Hindlimb muscle (tissue), 1 donor: ENCODE results near the gene RBM26. TPM values are rescaled to one million over a fixed set of nuclear protein-coding genes. Genes with fewer than 3 reads are reported as not detected.

Experiments used
- DNase-seq: peaks from one replicate; pipeline ENCODE4 v3.0.0-alpha.2; 2013
- polyA plus RNA-seq: library from polyadenylated mRNA; unstranded; fragments of 120-200 nt; gene quantifications from one replicate; pipeline ENCODE4 v1.2.1, GENCODE V29; 2013; ENCODE audit not compliant: insufficient read length

Gene RBM26
- polyA plus RNA-seq, 1 donor: 49.1 TPM

GRCh38 chr13:79423801-79424642 lies 18.0 kb upstream of the RBM26 start:
- peak; percentile 17 for DNase-seq

DNA sequence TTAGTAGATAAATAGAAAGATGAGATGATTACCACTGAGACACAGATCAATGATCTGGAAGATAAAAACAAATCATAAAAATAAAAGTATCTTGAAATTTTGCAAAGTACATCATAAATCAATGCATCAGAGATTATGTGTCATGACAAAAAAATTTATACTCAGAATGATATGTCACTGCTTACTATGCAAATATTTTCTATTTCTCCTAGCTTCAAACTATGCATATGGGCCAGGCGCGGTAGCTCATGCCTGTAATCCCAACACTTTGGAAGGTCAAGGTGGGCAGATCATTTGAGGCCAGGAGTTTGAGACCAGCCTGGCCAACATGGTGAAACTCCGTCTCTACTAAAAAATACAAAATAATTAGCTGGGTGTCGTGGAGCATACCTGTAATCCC lies 17.3 kb upstream of the RBM26 start:
- DNase-seq: no peak

DNA sequence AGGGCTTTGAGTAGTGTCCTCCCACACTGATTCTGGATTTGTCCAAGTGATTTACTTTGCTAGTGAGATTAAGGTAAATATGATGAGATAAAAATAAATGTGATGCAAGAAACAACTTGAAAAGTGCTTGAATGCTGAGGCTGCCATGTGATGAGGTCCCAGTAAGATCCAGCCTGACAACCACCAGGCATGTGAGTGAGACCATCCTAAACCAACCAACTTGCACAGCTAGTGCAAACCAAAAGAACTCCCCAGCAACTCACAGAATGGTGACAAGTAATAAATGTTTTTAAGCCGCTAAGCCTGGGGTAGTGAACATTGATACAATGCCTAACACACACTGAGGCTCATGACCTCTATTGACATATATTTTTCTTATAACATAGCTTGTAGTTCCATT lies 13.3 kb upstream of the RBM26 start:
- DNase-seq: no peak

GRCh38 chr13:79417741-79418140 lies 11.7 kb upstream of the RBM26 start:
- DNase-seq: no peak

DNA sequence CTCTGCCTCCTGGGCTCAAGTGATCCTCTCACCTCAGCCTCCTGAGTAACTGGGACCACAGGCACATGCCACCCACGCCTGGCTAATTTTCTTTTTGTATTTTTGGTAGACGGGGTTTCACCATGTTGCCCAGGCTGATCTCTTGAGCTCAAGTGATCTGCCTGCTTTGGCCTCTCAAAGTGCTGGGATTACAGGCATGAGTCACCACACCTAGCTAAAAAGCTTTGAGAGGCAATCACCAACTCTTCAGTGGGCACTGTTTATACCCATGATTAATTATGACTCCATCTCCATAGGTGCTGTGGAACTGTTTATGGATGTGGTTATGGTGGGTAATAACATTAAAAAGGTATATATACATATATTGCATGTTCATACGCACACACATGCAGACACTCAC lies 7.5 kb upstream of the RBM26 start:
- no peak for DNase-seq

- DNase-seq: no peak
Observed at GRCh38 chr13:79409828-79410227, 3.8 kb upstream of the RBM26 start.

DNA sequence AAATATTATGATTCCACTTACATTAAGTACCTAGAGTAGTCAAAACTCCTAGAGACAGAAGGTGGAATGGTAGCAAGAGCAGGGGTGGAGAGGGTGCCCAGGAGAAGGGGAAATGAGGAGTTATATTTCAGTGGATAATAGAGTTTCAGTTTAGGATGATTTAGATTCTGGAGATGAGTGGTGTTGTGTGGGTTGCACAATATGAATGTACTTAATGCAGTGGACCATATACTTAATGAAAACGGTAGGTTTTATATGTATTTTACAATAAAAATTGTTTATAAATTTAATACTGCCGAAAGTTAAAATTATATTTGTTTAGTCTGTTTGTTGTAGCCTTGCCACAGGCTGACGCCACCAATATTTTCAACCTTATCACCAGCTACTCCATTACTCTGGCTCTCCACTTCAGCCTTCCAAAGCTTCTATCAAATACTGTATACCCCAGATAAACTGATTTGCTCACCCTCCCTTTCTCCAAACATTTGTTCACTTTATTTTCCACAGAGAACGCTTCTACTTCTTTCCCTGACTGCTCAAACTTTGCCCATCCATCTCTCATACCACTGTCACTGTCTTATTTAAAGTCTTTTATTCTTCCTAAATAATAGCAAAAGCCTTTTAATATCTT lies 1.4 kb upstream of the RBM26 start:
- DNase-seq: no peak

DNA sequence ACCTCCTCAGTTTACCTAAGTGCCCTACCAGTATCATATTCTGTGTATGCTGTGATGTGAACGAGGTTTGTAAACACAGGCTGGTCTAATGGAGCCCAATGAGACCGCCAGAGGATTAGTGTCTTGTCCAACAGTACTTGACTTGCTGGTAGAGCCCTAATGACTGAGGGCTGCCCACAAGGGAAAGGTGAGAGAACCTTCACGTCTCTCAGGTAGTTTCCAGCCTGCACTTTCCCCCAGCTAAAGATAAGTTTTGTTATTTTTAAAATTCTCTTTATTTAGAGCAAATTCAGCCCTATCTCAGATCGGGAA lies 498 bp upstream of the RBM26 start:
- no peak for DNase-seq

GRCh38 chr13:79405501-79405830 lies 589 bp downstream of the RBM26 start:
- DNase-seq: peak; percentile 66

- no peak for DNase-seq
Observed at GRCh38 chr13:79404985-79405384, 1.1 kb downstream of the RBM26 start.

DNA sequence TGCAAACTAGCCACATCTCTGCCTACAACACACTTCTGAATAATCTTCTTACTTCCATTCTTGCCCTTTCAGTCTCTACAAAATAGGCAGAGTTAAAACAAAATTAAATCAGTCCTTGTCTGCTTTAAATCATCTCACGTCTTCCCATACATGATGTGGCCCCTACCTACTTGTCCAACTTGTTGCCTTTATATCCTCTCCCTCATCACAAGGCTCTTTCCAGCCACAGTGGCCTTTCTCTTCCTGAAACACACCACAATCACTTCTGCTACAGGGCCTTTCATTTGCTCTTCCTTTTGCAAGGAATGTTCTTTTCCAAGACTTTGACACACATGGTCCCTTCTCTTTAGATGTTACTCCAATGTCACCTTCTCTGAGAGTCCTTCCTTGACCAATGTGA lies 1.7 kb downstream of the RBM26 start:
- no peak for DNase-seq

GRCh38 chr13:79403113-79403512 lies 2.9 kb downstream of the RBM26 start:
- DNase-seq: no peak

GRCh38 chr13:79402679-79403078 lies 3.4 kb downstream of the RBM26 start:
- DNase-seq: no peak

DNA sequence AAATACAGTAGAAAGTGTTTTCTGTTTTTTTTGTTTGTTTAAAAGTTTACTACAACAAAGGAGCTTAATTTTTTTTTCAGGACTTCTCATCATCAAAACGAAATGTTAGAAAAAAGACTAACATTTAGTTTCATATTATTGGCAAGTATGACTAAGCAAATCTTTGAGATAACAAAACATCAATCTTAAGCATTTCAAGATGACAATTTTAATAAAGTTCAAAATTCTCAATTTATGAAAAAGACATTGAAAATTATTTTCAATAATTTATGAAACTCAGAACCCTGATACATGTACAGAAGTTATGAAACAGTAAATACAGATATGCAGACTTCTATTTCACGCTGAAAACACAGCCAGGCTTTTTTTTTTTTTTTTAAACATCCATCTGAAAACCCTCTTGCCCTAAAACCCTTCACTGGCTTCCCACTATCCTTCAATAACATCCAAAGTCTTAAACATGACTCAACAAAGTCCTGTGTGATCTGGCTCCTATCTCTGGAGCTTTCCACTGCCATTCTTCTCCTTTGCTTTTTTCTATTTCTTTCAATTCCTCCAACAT lies 3.9 kb downstream of the RBM26 start:
- no peak for DNase-seq

DNA sequence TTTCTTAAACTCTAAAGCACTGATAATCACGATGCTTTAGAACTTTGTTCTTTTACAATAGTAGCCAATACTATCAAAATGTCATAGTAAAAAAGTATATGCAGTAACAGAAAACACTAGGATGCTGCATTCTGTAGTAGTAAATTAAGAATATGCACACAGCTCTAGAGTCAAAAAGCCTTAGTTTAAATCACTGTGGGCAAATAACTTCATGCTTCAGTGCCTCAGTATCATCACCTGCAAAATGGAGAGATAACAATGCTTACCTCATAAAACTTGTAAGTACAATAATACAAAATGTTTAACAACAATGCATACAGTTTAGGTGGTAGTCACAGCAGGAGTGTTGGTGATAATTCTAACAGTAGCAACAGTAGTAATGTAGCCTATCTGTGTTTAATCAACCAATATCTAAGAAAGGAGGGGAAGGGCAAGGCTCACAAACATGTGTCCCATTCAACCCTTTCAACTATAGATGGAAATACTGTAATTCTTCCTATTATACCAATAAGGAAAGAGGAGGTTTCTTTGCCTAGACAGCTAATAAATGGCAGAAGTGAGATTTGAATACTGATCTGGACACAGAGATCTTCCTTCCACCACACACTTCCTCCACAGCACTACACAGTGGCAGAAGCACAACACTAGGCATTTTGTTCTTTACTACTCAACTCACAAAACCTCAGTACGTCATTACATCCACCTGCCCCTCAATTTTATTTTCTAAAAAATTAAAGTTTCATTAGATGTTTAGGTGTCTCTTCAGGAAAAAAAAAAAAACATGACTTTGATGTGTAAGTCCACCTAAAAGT lies 4.6 kb downstream of the RBM26 start:
- DNase-seq: no peak

DNA sequence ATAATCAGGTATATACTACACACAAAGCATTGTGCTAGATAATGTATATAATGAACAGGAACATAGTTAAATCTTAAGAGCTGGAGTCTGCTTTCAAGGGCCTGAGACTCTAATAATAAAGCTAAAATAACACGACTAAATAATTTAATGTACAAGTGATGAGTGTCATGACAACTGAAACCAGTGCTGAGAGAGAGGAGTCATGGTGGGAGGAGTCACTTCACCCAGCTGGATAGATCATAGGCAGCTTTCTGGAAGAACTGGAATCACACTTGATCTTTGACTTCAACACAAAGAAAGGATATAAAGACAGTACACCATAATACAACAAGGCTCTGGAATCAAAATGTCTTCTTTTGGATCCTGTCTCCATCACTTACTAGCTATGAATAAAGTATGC lies 7.1 kb downstream of the RBM26 start:
- no peak for DNase-seq

DNA sequence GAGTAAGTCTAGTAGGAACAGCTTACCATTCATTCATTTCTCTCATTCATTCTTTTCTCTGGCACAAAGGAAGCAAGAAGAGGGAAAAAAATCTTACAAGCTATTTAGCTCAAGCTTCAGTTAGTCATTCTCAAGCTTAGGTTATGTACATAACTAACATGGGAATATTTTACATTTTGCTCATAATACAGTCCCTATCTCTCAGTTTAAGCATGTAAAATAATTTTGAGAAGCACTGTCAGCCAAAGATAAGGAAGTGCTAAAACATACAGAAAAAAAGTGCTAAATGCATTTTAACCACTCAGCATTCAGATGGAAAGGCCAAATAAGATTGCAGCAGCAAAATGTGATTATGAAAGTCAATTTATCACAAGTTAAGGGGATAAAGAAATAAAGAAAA lies 7.9 kb downstream of the RBM26 start:
- DNase-seq: no peak

DNA sequence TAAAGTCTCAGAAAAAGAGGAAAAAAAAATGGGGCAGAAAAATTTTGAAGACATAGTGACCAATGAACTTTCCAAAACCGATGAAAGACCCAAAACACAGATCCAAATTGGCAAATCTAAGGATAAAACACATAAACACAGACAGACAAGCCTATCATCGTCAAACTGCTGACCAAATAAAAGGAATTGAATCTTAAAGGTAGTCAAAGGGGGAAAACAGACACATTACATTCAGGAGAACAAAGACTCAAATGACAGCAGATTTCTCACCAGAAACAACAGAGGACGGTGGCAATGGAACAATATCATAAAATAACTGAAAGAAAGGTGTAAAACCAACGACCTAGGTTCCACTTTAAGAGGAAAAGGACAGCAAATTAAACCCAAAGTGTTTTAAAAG lies 10.2 kb downstream of the RBM26 start:
- no peak for DNase-seq

DNA sequence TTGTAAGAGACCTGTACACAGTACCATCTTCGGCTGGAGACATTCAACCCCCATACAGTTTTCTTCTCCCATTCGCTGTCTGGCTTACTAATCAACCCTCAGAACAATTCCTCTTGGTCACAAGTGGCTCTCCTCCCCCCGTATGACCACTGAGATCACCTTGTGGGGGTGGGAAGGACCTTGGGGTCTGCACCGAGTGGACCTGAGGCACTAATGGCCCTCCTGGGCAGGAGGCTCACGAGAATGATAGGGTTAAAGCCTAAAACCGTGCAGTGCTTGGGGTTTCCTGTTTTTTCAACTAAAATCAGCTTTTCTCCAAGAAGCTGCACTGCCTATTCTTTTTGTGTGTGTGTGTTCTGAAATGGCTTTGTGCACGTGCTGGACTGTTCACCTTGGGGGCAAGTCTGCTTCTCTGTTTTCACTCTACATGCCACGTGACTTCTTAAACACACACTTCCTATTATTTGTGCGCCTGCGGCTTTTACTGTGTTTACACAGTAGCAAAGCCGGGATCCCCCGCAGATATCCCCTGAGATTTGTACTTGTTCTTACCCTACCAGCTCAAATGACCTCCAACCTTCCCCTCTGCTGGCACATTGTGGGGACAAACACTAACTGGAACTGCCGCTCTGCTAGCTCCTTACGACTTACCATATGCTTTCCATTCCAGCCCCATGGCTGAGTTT lies 12.3 kb downstream of the RBM26 start:
- DNase-seq: no peak

- no peak for DNase-seq
Observed at GRCh38 chr13:79392882-79393563, 13.0 kb downstream of the RBM26 start.

- DNase-seq: no peak
Observed at GRCh38 chr13:79389026-79389425, 17.0 kb downstream of the RBM26 start.

- DNase-seq: no peak
Observed at GRCh38 chr13:79387853-79388252, 18.2 kb downstream of the RBM26 start.
